Effector memory CD4-positive, alpha-beta T cell (primary cell): ENCODE measurements around the gene FLAD1.

Source experiments
- DNase-seq, 3 donors: peaks; one replicate each; pipeline ENCODE4 v3.0.0-alpha.2; 2020
- H3K27ac ChIP-seq: 2 replicates; pipeline ENCODE4 v1.7.0; 2013; ENCODE audit warnings: mild to moderate bottlenecking, low read length, moderate library complexity; ENCODE audit not compliant: insufficient read depth, poor library complexity, severe bottlenecking
- H3K27me3 ChIP-seq: replicated peaks from 2 replicates; pipeline ENCODE4 v1.7.0; 2013; ENCODE audit warnings: mild to moderate bottlenecking, low read length; ENCODE audit not compliant: insufficient read depth, control insufficient read depth, poor library complexity, severe bottlenecking
- H3K36me3 ChIP-seq: 2 replicates; pipeline ENCODE4 v1.7.0; 2013; ENCODE audit warnings: mild to moderate bottlenecking, low read length, moderate library complexity; ENCODE audit not compliant: control insufficient read depth, insufficient read depth
- H3K4me1 ChIP-seq: 2 replicates; pipeline ENCODE4 v1.7.0; 2013; ENCODE audit warnings: low read length, mild to moderate bottlenecking; ENCODE audit not compliant: control insufficient read depth, insufficient read depth, poor library complexity, severe bottlenecking
- H3K4me3 ChIP-seq: 2 replicates; pipeline ENCODE4 v1.7.0; 2013; ENCODE audit warnings: low read length, low read depth, mild to moderate bottlenecking; ENCODE audit not compliant: insufficient read depth, poor library complexity, severe bottlenecking
- H3K9me3 ChIP-seq: 2 replicates; pipeline ENCODE4 v1.7.0; 2013; ENCODE audit warnings: mild to moderate bottlenecking, low read length, moderate library complexity; ENCODE audit not compliant: control insufficient read depth

FLAD1 gene

DNA sequence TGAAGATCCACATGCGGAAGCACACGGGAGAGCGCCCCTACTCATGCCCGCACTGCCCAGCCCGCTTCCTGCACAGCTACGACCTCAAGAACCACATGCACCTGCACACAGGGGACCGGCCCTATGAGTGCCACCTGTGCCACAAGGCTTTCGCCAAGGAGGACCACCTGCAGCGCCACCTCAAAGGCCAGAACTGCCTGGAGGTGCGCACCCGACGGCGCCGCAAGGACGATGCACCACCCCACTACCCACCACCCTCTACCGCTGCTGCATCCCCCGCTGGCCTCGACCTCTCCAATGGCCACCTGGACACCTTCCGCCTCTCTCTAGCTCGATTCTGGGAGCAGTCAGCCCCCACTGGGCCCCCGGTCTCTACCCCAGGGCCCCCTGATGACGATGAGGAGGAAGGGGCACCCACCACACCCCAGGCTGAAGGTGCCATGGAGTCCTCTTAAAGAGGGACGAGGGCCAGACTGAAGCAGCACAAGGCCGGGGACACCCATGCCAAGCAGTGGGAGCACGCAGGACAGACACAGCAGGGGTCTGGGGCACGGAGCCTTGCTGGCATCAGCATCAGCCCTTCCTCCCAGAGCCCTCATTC, 33.2 kb downstream of the FLAD1 start:
- peak overlapping the region; percentile 37 for H3K4me3 ChIP-seq
- H3K9me3 ChIP-seq: no peaks in the 10 kb centered on the region
- no peak for DNase-seq
- H3K36me3 ChIP-seq: peaks cover 31% of the 10 kb centered on the region
- H3K27ac ChIP-seq: peak overlapping the region; percentile 77
- H3K4me1 ChIP-seq: peaks cover 69% of the 10 kb centered on the region
- no peaks in the 10 kb centered on the region for H3K27me3 ChIP-seq

DNA sequence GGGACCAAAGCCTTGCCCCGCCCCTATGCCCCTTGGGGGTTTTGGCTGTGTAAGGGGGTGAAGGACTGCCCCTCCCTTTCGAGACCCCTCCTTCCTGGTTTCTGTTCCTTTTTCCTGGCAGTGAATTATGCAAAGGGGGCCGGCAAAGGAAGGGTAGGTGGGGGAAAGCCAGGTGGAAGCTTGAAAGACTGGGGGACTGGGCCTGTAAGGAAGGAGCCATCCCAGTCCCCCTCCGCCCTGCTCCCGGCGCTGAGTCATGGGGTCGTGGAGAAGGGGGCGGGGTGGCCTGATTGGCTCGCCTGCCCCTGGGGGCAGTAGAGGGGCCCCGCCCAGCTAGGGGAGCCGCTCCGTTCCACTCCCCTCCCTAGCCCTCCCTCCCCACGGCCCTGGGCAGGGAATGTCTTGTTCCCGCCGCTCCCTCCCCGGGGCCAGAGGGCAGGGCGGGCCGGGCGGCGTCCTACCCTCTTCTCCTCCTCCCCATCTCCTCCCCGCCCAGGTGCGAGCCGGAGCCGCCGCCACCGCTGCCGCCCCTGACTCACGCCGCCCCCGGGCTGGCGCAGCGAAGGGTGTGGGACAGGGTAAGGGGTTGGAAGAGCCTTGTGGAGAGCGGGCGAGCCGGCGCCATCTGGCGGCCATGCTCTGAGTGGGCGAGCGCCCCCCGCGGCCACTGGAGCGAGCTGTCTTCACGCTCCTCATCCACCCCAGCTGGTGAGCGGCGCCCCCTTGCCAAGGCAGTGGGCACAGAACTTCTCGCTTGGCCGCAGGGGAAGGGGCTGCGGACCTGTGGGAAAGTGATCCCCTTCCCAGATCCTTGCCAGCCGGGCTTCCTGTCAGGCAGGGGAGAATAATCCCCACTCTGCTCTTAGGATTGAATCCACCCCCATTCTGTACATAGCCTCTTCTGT, 34.1 kb downstream of the FLAD1 start:
- Histone ChIP-seq H3K4me3 (peak overlapping the region; percentile 37), H3K4me1 (peaks cover 59% of the 10 kb centered on the region), H3K27ac (peak overlapping the region; percentile 77), H3K36me3 (peaks cover 31% of the 10 kb centered on the region), H3K27me3 (no peaks in the 10 kb centered on the region), H3K9me3 (no peaks in the 10 kb centered on the region)
- peak; percentile 82 to 84 (median 84) for DNase-seq

DNA sequence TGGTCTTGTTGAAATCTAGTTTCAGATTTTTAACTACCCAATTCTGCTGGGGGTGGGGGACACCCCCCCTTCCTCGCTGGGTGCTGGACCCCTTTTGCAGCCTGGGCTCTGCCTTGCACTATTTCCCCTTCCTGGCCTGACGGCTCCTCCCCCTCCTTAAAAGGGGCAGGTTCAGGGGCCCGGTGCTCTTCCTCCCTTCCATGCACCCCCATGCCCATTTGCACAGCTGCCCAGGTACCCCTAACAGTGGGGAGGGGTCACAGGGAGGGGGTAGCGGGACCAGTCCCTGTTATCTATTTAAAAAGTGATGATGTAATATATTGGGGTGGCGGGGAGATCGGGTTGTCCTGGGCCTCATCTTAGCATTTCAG, 34.8 kb downstream of the FLAD1 start:
- peaks cover 53% of the 10 kb centered on the region for H3K4me1 ChIP-seq
- H3K4me3 ChIP-seq: no peak overlapping the region
- peaks cover 31% of the 10 kb centered on the region for H3K36me3 ChIP-seq
- no peak for DNase-seq
- no peaks in the 10 kb centered on the region for H3K9me3 ChIP-seq
- H3K27ac ChIP-seq: peak overlapping the region; percentile 77
- H3K27me3 ChIP-seq: no peaks in the 10 kb centered on the region

DNA sequence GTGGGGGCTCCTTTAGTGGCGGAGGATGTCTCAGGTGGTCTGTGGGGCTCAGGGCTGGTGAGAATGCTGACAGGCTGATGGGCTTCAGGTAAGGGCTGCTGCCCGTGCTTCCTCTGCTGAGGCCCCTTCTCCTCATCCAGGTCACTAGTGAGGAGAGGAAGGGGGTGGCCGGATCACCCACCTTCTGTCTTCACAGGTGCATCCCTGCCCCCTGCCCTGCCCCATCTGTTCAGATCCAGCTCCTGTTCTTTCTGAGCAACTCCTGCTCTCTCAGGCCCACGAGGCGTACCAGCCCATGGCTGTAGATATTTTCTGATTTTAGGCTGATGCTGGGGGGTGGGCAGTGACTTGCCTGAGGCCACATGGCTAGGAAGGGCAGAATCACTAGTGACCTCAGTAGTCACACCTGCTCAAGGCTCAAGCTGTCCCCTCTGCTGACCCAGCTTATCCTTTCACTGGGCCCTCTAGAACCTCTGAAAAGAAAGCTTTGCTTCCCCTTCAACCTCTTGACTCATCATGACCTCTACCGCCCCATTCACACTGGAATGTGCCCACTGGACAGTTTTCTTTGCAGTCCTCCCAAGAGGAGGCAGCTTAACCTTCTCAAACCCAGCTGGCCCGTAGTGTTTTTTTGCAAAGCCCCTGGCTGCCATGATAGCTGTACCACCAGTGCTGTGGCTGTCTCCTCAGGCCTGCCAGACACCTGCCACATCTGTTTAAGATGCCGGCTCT, 35.6 kb downstream of the FLAD1 start:
- Histone ChIP-seq H3K4me3 (no peak overlapping the region), H3K9me3 (no peaks in the 10 kb centered on the region), H3K27ac (peak overlapping the region; percentile 77), H3K4me1 (peaks cover 45% of the 10 kb centered on the region), H3K27me3 (no peaks in the 10 kb centered on the region), H3K36me3 (peaks cover 31% of the 10 kb centered on the region)
- DNase-seq: no peak

DNA sequence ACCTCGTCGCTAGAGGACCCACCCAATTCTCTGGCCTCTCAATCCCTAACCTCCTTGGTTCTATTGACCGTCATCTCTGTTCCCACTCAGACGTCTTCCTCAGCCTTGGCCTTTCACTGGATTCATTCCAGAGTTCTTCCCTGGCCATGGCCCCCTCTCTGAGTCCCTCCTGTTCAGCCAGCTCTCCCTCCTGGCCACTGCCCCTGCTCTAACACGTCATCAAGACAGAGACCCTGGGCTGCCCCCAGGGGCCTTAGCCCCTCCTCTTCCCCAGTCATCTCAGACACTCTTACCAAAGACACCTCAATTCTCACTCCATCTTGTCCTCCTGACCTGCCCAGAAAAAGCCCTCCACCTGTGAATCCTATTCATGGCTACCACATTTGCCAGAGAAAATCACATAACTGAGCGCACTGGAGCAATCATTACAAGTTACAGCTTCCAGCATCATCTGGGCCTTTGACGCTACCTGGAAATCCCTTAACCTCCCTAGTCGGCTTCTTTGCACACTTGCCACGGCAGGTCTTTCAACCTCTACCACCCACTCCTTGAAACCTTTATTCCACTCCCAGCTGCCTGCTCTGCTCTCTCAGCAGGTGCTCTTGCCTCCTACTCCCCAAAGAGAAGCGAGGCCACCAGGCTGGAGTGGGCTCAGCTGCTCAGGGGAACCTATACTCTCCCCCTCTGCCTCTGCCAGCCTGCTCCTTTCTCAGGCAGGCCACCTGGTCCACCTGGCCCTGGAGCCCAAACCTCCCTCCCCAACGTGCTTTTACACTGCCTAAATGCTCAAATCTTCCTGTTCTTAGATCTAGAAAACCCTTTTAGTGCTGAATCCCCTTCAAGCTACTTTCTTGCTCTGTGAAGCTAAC, 36.5 kb downstream of the FLAD1 start:
- Histone ChIP-seq H3K4me3 (no peak overlapping the region), H3K4me1 (peaks cover 36% of the 10 kb centered on the region), H3K9me3 (no peaks in the 10 kb centered on the region), H3K27ac (peak overlapping the region; percentile 5), H3K36me3 (peaks cover 24% of the 10 kb centered on the region), H3K27me3 (no peaks in the 10 kb centered on the region)
- DNase-seq: no peak

DNA sequence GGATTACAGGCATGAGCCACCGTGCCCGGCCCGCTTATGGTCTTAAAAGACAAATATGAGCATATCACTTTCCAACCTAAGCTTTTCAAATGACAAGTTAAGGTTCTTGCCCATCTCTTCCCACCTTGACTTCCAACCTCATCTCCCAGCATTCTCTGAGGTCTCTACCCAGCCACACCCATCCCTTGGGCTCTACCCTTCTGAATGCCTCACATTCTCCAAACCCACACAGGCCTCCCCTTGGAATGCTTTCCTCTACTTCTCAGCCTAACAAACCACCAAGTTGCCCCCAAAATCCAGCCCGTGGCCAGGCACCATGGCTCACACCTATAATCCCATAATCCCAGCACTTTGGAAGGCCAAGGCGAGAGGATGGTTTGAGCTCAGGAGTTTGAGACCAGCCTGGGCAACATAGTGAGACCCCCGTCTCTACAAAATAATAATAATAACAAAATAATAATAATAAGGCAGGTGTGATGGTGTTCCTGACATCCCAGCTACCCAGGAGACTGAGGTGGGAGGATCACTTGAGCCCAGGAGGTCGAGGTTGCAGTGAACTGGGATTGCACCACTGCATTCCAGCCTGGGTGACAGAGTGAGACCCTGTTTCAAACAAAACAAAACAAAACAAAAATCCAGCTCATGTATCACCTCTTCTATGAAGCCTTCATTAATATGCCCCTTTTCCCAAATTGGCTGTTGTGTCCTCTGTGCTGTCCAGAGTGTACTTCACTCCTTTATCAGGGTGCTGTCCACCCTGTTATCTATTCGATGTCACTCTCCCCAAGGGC, 39.2 kb downstream of the FLAD1 start:
- no peaks in the 10 kb centered on the region for H3K9me3 ChIP-seq
- no peak for DNase-seq
- peaks cover 9% of the 10 kb centered on the region for H3K4me1 ChIP-seq
- H3K27me3 ChIP-seq: no peaks in the 10 kb centered on the region
- peaks cover 11% of the 10 kb centered on the region for H3K36me3 ChIP-seq
- no peak overlapping the region for H3K4me3 ChIP-seq
- no peak overlapping the region for H3K27ac ChIP-seq

DNA sequence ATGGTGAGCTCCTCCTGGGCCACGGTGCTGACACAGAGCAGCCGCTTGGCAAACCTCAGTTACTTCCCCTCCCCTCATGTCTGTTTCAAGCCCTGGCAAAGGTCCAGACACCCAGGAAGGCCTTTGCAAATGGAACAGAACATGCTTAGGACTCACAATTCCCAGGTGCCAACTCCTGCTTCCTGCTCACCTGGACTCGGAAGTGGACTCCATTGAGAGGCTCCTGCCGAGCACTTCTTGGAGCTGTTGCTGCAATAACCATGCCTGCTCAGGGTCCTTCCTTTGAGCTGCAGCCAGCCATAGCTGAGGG, 39.7 kb downstream of the FLAD1 start:
- Histone ChIP-seq H3K36me3 (peaks cover 11% of the 10 kb centered on the region), H3K4me3 (no peak overlapping the region), H3K27me3 (no peaks in the 10 kb centered on the region), H3K9me3 (no peaks in the 10 kb centered on the region), H3K27ac (no peak overlapping the region), H3K4me1 (peaks cover 4% of the 10 kb centered on the region)
- no peak for DNase-seq

DNA sequence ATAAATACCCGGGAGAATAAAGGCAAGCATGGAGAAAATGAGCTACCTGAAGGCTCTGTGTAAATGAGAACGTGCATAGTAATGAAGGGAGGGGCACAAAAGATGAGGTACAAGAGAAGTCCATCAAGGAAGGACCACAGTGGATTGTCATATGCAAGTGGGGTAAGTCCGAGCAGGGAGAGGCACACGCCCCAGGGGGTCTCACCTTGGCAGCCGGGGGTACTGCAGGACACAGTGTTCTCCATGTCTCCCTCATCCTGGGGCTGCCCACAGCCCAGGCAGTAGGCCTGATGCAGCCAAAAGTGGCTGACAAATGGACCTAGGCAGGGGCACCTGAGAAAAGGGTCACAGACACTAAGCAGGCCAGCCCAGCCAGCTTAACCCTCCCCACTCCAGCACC, 40.5 kb downstream of the FLAD1 start:
- Histone ChIP-seq H3K9me3 (no peaks in the 10 kb centered on the region), H3K27ac (no peak overlapping the region), H3K27me3 (no peaks in the 10 kb centered on the region), H3K36me3 (peaks cover 8% of the 10 kb centered on the region), H3K4me3 (no peak overlapping the region), H3K4me1 (no peaks in the 10 kb centered on the region)
- no peak for DNase-seq

DNA sequence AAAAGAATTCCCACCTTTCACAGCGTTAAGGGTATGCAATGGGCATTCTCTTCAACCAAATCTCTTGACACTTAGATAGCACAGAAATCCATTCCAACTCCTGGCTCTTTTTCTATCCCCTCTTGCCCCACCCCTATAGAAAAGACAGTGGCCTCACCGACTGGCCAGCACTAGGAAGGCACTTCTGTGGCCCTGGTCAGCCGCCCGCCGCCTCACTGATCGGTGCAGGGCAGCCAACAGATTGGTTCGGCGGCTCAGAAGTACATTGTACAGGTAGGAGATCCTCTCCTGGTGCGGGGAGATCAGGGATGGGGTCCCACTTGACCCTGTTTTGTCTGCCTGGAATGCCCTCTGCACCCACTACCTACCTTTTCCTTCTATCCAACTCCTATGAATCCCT, 41.2 kb downstream of the FLAD1 start:
- peaks cover 1% of the 10 kb centered on the region for H3K36me3 ChIP-seq
- H3K27me3 ChIP-seq: no peaks in the 10 kb centered on the region
- no peak overlapping the region for H3K4me3 ChIP-seq
- DNase-seq: no peak
- H3K4me1 ChIP-seq: no peaks in the 10 kb centered on the region
- no peak overlapping the region for H3K27ac ChIP-seq
- no peaks in the 10 kb centered on the region for H3K9me3 ChIP-seq
